A204.1 (cell line): ENCODE results near the gene FNDC7.
"Not testable (repeated sequence)": the region's sequence is repeated elsewhere in the genome, so short reads cannot be mapped to it uniquely, and the experiment has no call there.

Experiments used
- FAIRE-seq: peaks from 2 replicates; lab custom pipeline; 2012; peaks lifted over from hg19 to GRCh38; lab: Jason Lieb, UNC

Gene FNDC7

DNA sequence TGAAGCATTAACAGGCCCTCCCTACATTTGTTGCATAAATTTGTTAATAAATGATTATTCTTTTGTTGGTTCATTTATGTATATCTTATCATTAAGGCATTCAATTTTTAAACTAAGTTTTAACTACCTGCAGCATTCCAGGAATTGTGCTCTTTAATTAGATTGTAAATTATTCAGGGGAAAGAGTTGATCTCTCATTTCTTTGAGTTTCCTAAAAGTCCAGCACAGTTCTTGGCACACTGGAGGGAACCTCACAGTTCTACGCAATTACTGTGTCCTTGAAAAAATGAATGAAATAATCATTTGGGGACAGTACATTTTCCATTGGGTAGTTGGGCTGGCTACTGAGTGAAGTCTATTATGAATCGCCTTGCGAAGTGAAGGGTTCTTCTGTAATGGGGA, 33.3 kb downstream of the FNDC7 start:
- FAIRE-seq, result no peak

GRCh38 chr1:108746382-108747170, 33.9 kb downstream of the FNDC7 start, which contains the start of gene STXBP3:
Gene STXBP3, plus strand, starts transcription at chr1:108746674. Its CDS starts 64 bp downstream, at chr1:108746738.
- FAIRE-seq, result peak; percentile 95

DNA sequence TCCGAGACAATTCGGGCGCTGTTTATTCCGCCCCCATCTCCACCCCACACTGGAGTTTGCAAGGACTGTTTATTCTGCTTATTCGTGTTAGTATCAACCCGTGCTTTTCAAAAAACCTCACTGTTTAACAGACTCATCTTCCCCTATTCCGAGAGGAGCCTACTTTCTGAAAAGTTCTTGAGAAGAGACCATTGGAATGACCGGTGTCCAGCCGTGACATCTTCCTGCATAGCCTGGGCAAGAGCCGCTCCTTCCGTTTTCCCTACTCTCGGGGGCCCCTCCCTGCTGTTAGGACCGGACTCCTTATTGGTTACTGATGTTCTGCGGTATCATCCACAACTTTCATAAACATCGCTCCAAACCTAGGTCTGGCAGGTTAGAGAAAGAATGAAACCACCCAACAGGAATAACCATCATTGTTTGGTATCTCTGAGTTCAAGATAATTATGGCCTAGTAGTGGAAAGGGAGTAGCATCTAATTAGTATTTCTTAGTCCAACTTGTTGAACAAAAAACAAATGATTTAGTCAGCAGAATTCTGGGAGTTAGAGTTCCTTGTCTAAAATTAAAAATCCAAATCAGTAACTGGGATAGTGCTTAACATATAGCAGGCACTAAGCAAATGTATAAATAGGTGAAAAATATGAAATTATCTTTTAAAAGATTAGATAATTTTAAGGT, 34.6 kb downstream of the FNDC7 start:
- peak; percentile 85 for FAIRE-seq

DNA sequence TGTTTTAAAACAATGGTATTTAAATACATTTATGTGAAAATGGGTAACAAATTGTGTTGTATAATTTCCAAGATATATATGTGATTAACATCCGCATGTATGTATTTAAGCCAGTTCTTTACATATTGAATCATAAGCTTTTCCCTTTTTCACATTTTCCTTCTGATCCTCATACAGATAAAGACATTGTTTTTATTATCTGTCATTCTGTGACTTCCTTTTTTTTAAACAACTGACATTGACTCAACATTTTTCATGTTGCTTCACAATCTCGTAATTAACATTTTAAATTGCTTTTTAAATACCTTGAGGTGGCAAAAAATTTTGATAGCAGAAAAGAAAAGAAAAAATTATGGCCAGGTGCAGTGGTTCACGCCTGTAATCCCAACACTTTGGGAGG, 35.2 kb downstream of the FNDC7 start:
- no peak for FAIRE-seq

DNA sequence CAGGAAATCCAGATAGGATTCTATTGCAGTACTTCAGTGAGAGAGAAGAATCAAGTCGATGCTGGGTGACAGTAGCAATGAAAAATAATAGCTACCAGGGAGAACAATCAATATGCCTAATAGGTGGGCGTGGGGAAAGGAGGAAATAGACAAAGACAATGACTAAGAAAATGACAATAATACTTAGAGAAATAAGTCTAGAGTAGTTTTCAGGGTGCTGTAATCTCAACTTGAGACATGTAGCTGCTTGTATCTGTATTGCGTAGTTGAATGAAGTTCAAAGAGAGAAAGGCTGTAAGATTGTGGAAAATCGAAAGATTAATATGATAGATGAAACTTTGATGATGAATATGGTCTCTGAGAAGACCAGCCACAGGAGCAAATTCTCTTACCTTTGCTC, 36.4 kb downstream of the FNDC7 start:
- FAIRE-seq, result no peak

DNA sequence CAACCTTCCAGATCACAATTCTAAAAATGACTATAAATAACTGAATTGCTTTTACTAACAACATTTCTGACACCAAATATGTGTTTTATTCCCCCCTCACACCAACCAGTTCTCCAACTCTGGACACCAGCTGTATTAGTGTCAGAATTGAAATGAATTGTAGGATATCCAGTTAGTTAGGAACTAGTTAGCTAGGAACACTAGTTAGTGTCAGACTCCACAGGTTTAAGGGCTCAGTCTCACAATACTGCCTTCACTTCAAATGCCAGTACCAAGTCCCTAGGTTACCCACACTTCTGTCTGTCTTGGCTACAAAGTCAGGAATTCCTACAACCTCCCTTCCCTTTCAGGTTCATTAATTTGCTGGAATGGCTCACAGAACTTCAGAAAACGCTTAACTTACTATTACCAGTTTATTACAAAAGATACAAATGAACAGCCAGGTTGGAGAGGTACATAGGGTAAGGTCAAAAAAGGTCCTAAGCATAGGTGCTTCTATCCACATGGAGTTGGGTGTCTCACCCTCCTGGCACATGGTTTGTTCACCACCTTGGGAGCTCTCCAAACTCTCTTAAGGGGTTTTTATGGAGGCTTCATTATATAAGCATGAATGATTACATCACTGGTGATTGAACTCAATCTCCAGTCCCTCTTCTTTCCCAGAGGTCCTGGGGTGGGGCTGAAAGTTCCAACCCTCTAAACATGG, 37.9 kb downstream of the FNDC7 start:
- FAIRE-seq, result no peak

- peak; percentile 47 for FAIRE-seq
Measured at GRCh38 chr1:108753363-108753762, 40.7 kb downstream of the FNDC7 start.

GRCh38 chr1:108758796-108759195, 46.1 kb downstream of the FNDC7 start:
- FAIRE-seq, result no peak

- no peak for FAIRE-seq
Measured at GRCh38 chr1:108767115-108767514, 54.4 kb downstream of the FNDC7 start.

GRCh38 chr1:108767708-108768107, 55.0 kb downstream of the FNDC7 start:
- FAIRE-seq, result no peak

DNA sequence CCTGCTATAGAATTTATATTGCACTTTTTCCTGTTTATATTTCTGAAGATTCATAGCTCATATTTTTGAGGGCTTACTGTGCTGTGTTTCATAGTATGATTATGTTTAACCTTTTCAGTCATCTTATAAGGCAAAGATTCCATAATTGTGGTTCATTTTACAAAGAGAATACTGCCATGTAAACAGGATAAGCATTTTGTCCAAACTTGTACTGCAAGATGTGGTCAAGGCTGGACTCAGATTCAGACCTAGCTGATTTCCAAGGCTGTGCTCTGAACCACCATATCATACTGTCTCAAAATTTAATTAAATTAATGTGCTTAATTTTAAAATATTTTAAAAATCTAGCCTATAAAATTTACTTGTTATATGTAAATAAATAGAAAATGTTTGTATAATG, 65.1 kb downstream of the FNDC7 start:
- FAIRE-seq, result no peak

GRCh38 chr1:108779455-108779854, 66.7 kb downstream of the FNDC7 start:
- no peak for FAIRE-seq

DNA sequence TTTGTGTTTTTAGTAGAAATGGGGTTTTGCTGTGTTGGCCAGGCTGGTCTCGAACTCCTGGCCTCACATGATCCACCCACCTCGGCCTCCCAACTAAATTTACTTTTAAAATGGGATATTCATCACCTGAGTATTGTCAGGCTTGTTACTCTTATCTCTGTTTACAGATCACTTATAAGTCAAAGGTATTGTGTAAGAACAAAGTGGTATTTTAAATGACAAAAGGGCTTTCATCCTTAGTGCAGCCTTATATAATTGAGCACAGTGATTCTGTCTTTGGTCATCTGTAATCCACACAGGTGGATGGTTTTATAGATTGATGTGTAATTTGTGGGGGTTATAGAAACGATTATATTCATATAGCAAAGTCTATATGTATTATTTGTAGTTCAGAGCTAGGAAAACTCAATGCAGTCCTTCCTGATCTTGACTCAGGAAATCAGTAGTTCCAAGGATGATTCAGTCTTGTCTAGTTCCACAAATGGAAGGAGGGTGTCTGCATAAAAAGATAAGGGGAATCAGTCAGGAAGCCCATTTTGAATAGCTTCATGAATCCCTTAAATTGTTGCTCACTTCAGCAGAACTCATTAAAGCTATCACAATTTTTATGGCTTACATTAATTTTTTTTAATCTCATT, 68.3 kb downstream of the FNDC7 start:
- no peak for FAIRE-seq

GRCh38 chr1:108781575-108781944, 68.9 kb downstream of the FNDC7 start:
- not testable (repeated sequence) for FAIRE-seq

DNA sequence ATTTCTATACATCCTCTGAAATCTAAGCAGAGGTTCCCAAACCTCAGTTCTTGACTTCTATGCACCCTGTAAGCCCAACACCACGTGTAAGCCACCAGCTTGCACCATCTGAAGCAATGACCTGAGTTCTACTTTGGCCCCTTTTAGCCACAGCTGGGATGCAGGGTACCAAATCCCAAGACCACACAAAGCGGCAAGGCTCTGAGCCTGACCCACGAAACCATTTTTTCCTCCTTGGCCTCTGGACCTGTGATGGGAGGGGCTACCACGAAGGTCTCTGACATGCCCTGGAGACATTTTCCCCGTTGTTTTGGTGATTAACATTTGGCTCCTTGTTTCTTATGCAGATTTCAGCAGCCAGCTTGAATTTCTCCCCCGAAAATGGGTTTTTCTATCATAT, 72.6 kb downstream of the FNDC7 start:
- FAIRE-seq, result no peak

- no peak for FAIRE-seq
Measured at GRCh38 chr1:108785880-108786279, 73.2 kb downstream of the FNDC7 start.

GRCh38 chr1:108791790-108792189, 79.1 kb downstream of the FNDC7 start:
- FAIRE-seq, result no peak
